EL (cell line): Measurements from ENCODE around the gene PADI6.

Experiments used
- DNase-seq: peaks from one replicate; pipeline ENCODE4 v3.0.0-alpha.2; 2016

PADI6 gene

DNA sequence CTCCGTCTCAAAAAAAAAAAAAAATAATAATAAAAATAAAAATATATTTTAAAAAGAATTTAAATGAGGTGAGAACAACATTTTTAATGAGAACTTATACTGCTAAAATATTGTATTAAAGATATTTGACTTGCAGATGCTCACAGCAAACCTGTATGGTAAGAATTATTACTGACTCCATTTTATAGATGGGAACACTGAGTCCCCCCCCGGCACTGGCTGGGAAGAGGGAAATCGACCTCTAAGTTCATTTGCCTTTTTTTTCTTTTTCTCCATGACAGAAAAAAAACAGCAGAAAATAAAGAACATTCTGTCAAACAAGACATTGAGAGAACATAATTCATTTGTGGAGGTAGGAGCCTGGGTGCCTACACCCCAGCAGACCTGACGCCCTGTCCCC, 13.4 kb upstream of the PADI6 start:
- DNase-seq: no peak

DNA sequence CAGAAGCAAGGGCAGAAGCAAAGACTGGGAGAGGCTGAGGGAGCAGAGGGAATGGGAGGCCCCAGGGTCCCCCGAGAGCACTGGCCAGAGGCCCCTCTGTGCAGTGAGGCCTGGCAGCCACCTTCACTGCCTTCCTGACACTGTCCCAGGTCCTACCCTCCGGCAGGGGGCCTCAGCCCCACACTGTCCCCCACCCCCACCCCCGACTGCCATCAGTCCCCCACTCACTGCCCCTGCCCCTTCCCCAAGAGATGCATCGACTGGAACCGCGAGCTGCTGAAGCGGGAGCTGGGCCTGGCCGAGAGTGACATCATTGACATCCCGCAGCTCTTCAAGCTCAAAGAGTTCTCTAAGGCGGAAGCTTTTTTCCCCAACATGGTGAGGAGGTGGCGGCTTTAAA, 13.0 kb upstream of the PADI6 start:
- no peak for DNase-seq

DNA sequence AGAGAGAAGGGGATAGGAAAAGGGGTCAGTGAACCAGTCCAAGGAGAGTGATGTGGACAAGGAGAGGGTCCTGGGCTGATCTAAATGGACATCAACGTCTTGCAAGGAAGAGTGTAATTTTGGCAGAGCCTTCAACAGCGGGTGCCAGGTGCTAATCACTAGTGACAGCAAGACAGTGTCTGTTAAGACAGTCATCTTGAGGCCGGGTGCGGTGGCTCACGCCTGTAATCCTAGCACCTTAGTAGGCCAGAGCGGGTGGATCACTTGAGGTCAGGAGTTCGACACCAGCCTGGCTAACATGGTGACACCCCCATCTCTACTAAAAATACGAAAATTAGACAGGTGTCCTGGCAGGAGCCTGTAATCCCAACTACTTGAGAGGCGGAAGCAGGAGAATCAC, 12.2 kb upstream of the PADI6 start:
- no peak for DNase-seq

DNA sequence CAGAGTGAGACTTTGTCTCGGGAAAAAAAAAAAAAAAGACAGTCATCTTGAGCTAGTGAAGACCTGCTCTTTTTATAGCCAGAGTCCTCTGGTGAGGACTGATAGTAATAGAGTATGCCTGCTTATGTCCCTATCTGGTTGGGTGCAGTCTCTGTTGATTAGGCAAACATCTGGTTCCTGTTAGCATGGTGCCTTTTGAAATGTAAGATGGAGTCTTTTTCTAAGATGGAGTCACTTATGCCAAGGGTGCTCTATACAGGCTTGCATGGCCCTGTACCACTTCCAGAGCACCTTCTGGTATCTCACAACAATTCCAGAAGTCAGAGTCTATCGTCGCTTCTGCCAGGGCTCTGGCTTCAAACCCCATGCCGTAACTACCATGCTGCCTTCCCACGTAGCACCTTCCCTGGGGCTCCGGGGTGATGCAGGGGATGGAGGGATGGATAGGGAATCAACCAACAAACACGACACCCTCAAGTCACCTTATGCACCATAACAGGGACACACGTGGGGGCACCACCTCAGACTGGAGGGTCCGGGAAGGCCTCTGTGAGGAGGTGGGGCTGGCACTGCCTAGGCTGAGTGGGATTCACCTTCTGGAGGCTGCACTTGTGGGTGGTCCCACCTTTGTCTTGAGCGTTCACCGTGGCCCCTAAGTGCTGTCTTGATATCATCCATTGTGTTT, 11.6 kb upstream of the PADI6 start:
- no peak for DNase-seq

DNA sequence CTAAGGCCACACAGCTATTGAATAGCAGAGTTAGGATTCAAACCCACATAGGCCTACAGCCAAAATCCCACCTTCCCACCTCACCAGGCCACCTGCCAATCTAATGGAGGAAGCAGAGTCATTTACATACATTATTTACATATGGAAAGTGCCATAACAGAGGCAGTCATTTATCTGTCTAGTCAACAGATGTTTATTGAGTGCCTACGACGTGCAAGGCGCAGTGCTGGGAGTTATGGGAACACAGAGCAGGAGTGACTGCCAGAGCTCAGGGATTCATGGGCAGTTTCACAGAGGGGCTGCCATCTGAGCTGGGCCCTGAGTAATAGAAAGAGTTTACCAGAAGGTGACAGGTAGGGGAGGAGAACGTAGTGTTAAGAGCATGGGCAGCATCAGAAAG, 10.3 kb upstream of the PADI6 start:
- DNase-seq: no peak

DNA sequence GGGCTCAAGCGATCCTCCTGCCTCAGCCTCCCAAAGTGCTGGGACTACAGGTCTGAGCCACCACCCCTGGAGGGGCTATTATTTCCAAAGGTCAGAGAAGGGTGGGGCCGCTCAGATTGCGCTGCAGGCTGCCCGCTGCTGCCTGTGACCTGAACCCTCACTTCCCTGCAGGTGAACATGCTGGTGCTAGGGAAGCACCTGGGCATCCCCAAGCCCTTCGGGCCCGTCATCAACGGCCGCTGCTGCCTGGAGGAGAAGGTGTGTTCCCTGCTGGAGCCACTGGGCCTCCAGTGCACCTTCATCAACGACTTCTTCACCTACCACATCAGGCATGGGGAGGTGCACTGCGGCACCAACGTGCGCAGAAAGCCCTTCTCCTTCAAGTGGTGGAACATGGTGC, 8.6 kb upstream of the PADI6 start:
- no peak for DNase-seq

DNA sequence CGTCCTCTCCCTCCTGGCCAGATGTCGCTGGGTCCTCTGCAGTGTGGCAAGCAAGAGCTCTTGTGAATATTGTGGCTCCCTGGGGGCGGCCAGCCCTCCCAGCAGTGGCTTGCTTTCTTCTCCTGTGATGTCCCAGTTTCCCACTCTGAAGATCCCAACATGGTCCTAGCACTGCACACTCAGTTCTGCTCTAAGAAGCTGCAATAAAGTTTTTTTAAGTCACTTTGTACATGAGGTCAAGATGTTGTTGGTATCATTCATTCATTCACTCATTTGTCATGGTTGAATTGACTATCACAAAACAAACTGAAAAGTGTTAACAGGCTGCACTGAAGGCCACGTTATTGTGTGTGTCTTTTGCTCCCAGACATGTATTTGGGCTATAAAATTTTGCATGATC, 8.2 kb upstream of the PADI6 start:
- no peak for DNase-seq

DNA sequence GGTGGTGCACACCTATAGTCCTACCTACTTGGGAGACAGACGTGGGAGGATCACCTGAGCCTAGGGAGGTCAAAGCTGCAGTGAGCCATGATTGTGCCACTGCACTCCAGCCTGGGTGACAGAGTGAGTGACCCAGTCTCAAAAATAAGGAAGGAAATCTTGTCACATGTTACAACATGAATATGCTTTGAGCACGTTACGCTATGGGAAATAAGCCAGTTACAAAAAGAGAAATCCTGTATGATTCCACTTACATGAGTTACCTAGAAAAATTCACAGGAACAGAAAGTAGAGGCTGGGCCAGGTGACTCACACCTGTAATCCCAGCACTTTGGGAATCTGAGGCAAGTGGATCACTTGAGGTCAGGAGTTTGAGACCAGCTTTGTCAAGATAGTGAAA, 6.7 kb upstream of the PADI6 start:
- DNase-seq: no peak

DNA sequence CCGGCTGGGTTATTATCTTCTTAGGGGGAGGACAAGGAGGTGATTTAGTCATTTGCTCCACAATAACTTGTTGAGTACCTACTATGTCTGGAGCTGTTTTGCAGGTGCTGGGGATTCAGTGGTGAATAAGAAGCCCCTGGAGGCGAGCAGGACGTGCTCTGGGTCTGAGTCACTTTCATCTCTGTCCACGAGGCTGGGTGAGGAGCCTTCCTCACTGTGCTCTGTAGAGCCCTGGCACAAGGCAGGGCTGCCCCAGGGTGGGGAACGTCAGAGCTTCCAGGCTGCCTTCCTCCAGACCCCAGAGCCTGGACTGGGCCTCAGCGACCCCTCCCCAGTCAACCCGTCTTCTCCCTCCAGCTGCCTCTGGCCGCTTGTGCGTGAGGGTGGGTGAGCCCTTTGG, 2.5 kb upstream of the PADI6 start:
- DNase-seq: peak; percentile 78

DNA sequence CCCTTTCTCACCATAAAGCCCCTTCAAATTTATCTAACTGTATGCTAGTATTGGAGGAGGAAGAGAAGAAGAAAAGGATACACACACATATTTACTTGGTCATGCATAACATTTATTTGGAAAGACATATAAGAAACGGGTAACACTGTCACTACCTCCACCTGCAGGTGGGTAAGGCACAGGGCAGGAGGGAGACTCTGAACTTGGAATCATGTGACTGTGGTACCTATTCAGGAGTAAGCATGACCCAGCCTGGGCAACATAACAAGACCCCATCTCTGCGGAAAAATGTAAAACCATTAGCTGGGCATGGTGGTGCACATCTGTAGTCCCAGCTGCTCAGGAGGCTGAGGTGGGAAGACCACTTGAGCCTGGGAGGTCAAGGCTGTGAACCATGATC, 1.4 kb upstream of the PADI6 start:
- no peak for DNase-seq

DNA sequence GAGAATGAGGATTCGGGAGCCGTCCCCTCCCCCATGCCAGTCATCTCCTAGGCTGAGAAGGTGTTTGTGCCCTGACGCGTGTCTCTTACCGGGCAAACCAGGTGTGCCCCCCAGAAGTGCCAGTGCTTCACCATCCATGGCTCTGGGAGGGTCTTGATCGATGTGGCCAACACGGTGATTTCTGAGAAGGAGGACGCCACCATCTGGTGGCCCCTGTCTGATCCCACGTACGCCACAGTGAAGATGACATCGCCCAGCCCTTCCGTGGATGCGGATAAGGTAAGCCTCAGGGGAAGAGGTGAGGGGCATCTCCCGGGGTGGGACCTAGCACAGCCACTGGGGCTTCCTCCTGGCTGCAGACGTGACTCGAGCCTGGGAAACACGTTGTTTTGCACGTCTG, 959 bp downstream of the PADI6 start:
- no peak for DNase-seq

DNA sequence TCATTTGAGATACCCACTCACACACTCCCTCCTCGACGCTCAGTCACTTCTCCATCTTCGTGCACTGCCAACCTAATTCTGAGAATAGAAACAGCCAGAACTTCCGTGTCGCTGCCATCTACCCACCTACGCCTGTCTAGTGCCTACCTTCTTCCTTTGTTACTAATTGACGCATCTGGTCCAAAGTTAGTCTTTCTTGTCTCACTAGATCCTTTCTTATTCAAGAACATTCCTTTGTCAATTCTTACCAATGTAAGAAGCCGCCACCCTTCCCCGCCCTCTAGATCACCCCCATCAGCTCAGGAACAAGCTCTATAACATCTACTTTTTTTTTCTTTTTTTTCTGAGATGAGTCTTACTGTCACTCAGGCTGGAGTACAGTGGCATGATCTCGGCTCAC, 3.7 kb downstream of the PADI6 start:
- DNase-seq: no peak

DNA sequence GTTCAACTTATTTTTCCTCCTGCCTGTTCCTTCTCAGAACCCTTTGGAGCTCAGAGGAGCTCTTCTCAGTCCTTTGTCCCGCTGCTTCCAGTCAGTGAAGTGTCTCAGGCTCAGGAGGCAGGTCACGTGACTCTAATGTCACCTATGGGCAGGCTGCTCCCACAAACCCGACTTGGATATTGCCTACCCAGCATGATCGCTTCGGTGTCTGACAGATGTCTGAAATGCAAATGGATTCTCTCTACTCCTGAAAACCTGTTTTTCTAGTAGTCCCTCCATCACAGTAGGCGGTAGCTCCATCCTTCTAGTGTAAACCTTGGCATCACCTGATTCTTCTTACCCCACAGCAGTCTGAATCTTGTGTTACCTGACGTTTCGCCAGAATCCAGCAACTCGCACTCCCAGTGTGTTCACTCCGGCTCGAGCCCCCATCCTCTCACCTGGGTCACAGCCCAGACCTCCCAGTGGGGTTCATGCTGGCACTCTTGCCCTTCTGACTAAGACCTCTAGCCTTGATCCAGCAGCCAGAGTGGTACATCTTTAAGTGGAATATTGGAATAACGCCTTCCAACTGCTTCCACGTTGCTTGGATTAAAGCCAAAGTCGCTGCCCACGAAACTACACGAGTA, 5.4 kb downstream of the PADI6 start:
- no peak for DNase-seq

DNA sequence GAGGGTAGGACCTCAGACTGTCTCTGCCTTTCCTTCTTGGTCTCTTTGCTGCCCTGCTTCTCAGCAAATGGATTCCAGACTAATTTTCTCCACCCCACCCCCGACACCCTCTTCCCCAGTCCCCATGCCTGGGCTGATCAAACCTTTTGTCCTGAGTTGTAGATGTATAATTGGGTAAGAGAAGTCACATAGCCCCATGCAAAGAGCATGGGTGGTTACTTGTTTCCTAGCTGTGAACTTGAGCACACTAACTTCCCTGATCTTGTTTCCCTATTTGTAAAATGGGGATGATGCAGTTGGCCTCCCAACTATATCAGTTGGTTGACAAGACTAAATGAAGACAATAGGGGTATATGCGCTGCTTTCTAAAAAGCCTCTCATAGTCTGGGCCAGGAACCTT, 9.2 kb downstream of the PADI6 start:
- DNase-seq: no peak

DNA sequence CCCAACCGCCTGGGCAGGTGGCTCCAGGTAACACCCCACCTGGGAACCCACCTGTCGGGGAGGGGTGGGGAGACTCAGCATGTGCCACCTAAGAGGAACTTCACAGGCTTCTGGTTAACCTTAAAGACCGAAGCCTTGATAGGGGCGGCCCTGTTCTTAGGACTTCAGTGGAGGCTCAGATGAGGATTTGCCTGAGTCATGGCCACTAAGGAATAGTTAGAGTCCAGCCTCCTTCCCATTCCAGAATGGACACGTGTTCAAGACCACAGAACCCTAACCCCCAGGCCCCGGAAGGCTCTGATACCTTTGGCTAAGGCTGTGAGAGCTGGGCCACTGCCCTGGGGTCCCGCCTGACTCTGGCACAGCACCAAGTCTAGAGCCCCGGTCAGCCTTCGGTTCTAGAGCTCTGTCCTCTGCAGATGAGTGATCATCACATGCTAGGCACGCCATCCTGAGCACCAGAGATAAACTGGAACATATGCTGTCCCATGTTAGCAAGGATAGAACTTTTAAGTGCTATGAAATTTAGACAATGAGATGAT, 20.3 kb downstream of the PADI6 start:
- DNase-seq: no peak

DNA sequence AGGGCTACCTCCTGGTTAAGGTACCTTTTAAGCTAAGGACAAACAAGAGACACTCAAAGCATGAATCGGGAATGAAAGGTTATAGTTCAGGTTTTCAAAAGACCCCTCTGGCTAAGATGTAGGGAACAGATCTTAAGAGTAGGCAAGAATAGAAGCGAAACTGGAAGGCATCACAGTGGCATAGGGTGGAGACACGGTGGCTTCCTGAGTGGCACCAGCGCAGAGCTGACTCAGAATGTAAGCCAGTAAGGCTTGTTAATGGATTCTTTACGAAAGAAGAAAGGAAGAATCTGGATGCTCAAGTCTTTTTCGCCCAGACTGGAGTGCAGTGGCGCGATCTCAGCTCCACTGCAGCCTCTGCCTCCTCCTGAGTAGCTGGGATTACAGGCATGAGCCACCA, 21.2 kb downstream of the PADI6 start:
- DNase-seq: no peak

DNA sequence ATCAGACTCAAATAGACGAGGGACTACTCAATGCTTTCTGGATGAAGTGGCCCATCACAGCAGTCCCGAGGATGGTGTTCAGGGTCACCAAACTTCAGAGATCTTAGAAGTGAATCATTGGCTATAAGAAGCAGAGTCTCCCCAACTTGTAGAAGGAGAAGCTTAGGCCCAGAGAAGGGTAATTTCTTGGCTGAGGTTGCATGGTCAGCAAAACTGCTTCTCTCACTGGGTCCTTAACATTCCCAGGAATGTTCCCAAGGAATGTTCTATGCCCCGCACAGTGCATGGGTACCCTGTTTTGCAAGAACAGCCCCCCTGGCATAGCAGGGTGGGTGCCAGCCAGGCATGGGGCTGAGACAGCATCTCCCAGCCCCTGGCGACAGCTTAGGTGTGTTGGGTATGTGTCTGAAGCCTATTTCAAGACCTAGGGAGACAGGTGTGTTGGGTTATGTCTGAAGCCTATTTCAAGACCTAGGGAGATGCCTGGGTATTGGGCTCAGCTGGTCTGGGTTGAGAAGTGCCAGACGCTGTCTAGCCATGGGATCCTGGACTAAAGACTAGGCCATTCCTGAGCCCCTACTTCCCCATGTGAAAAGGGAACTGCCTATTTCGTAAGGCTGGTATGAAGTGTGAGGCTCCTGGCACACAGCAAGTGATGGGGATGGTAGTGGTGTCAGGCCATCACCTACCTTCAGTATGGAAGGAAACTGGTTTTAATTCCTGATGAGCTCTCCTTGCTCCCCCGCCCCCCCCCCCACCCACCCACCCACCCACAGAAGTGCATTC, 26.1 kb downstream of the PADI6 start:
- no peak for DNase-seq

DNA sequence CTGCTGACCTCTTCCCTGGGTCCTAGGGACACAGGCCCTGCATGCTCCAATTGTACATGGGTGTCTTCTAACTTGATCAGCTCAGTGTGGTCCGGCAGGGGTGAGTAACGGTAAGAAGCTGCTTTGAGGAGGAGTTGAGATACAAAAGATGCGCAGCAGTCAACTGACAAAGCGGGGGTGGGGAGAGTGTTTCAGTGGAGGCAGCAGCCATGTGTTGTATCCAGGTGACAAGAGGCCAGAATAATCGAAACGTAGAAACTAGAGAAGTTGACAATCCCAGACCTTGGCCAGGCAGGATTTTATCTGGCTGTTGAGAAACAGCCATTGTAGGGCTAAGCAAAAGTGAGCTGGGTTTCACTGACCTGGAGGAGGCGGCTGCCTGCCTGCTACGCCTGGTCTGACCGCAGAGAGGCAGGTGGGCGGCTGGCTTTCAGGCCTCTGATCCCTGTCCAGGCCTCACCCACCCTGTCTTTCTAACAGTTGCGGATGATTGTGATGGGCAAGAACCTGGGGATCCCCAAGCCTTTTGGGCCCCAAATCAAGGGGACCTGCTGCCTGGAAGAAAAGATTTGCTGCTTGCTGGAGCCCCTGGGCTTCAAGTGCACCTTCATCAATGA, 28.8 kb downstream of the PADI6 start:
- no peak for DNase-seq

DNA sequence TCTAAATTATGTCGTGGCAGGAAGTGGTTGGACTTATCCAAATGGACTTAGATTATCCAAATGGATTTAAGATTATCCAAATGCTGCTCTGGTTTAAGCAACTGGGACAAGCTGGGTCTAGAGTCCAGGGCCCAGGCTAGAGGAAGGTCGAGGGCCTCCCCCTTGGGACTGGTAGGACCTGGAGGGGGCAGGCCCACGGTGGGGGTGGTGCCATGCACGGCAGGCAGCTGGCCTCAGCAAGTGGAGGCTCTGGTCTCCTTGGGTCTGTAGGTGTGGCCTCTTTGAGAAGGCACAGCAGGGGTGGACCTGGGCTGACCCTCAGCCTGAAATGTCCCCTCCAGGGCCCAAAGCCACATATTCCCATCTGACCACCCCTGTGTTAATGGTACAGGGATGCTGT, 29.8 kb downstream of the PADI6 start:
- no peak for DNase-seq

DNA sequence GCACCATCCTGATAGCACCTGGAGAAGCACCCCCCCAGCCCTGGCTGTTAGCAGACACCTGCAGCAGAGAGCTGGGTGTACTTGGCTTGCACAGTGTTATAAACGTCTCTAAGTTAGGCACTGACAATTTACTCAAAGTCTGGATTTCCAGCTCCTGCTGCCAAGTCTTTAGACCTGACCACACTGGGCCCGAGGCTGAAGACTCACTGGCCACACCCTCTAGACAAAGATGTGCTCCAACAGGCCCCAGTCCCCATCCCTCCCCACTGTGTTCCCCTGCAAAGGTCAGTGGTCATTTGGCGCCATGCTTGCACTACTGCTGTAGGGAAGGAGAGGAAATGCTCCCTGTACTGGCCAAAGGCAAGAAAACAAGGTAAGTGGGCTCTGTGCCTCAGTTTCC, 31.1 kb downstream of the PADI6 start:
- peak; percentile 15 for DNase-seq

DNA sequence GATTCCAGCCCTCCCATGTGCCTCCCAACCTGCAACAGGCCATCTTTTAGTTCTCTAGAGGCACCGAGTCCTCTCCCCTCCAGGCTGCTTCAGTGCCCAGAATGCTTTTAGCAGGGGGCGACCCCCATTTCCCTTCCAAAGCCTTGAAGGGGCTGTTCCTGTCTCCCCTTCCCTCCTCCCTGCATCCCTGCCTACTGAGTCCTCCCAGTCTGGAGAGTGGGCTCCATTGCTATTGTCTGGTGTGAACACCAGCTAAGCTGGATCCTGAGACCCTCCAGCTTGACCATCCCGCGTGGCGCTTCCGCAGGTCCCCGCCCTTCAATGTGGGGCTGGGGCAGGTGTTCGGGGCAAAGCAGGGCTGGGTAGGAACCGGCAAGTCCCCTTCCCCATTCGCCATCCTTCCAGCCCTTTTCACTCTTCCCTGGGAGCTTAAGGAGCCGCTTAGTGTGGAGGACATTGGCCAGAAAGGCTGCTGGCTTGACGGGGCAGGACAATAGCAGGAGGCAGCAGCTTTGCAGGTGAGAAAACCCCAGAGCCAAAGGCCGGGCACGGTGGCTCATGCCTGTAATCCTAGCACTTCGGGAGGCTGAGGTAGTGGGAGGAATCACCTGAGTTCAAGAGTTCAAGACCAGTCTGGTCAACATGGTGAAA, 32.2 kb downstream of the PADI6 start:
- DNase-seq: no peak

DNA sequence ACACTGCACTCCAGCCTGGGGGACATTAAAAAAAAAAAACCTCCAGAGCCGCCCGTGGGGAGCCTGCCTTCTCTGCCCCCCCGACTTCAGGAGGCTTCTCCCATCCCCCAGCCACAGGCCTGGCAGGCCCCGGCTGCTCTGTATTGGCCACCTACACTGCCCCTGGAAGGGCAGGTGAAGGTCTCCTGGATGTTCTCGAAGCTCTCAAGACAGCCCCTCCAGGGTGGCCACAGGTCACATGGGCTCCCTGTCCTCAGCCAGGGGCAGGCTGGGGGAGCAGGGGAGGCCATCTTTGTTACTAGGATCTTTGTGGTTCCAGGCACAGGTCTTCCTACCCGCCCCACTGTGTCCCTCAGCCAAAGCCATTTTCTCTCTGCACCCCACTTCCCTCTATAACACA, 32.8 kb downstream of the PADI6 start:
- DNase-seq: no peak
